Fibroblast of skin of right quadriceps (primary cell): Measurements from ENCODE around the gene FPGT.
"Not testable (repeated sequence)": the region's sequence is repeated elsewhere in the genome, so short reads cannot be mapped to it uniquely, and the experiment has no call there.

ENCODE experiments used
- DNase-seq: peaks from one replicate; pipeline ENCODE4 v3.0.0-alpha.2; 2013

The FPGT gene

DNA sequence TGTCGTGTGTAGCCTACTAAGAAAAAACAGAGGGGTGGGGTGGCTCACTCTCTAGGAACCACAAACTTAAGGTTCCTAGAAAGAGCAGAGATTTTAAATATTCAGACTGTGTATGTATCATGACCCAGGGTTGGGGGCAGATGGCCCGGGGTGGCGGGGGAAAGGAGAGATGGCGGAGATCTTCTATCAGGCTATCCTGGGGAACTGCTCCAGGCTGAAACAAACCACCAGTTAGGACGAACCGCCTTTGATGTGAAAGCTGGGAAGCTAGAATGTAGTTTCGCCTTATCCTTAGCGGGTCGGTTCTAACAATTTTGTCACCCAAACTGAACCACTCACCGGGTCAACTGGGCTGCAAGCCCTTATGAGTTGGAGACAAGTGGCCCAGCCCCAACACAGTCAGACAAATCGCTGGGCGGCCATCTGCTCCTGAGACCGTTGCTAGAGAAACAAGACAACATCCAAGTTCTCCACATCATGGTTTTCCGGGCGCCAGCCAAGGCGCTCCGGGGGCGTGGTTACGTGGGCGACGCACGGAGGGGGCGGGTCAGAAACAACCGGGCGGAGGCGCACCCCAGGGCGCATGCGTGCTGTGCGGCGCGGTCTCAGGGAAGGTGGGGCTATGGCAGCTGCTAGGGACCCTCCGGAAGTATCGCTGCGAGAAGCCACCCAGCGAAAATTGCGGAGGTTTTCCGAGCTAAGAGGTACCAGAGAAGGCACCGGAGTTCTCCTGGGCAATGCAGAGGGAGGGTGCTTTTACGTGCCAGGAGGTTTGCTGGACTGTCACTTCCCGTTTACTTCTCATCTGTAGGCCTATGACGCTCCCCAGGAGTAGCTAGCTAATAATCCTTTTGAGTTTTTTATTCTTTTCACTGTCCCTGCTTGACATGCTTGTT, at the start of gene FPGT, which contains the start of gene LRRIQ3:
Gene FPGT (plus strand): TSS at position 586 of the 896 bp plus-strand sequence. CDS start 37 bp downstream, at position 623.
Gene LRRIQ3 (minus strand): TSS at position 520 of the 896 bp plus-strand sequence. CDS start 14,492 bp downstream, outside the sequence.
- DNase-seq, result peak; percentile 93

- no peak for DNase-seq
Observed at GRCh38 chr1:74160046-74160445, 38.0 kb upstream of the FPGT start.

DNA sequence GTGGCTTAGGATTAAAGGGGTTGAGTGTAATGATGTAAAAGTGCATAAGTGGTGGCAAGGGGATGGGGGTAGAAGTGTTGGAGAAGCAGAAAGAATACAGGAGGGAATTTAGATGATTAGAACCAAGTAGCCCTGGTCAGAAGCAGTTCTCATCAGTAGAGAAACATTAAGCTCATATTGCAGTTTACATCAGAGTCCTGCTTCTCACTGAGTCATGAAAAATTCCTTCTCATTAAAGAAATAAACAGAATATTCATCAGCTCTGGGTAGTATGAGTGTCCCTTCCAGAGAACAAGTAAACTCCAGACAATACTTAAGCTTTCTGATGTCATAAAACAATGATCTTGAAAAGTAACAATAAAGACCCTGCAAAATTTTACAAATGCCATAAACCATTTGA, 36.5 kb upstream of the FPGT start:
- DNase-seq, result peak; percentile 1

DNA sequence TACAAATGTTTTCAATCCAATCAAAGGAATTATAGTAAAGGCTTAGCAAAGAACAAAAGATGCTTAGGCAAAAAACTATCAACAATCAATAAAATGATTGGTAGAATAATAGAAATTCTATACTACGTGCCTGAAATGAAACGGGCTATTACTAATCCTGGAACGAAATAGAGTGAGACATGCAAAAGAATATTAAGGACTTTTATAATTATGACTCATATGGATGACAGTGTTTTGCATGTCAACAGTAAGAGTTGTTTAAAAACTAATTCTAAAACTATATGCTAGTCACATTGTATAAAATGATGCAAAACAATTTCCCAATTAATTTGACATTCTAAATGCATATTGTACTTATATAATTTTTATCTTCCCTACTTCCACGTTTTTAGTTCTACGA, 35.7 kb upstream of the FPGT start:
- DNase-seq, result no peak

DNA sequence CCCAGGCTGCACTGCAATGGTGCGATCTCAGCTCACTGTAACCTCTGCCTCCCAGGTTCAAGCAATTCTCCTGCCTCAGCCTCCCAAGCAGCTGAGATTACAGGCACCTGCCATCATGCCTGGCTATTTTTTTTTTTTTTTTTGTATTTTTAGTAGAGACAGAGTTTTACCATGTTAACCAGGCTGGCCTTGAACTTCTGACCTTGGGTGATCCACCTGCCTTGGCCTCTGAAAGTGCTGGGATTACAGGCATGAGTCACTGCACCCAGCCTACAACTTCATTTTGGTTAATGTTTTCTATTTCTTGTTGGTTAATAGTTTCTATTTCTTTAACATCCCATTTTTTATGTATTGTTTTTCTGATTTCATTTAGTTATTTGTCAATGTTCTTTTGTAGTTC, 23.6 kb upstream of the FPGT start:
- not testable (repeated sequence) for DNase-seq

DNA sequence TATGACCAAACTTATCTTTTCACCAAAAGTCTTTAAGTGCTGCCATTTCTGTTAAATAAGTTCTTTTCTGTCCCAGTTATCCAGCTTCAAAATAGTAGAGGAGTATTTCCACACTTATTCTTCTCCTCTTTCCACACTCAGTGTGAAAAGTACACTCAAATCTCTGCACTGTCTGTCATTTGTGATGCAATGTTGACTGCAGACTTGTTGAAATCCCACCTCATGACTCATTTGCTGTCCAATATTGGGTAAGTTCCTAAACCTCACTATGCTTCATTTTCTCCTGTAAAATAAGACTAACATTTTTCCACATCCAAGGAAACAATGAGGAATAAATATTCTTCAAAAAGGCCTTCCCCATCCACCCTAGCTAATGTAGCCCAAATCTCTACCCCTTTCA, 17.6 kb upstream of the FPGT start:
- peak; percentile 15 for DNase-seq

GRCh38 chr1:74193908-74194307, 4.1 kb upstream of the FPGT start:
- DNase-seq, result peak; percentile 12

GRCh38 chr1:74195339-74195738, 2.7 kb upstream of the FPGT start:
- DNase-seq, result no peak

DNA sequence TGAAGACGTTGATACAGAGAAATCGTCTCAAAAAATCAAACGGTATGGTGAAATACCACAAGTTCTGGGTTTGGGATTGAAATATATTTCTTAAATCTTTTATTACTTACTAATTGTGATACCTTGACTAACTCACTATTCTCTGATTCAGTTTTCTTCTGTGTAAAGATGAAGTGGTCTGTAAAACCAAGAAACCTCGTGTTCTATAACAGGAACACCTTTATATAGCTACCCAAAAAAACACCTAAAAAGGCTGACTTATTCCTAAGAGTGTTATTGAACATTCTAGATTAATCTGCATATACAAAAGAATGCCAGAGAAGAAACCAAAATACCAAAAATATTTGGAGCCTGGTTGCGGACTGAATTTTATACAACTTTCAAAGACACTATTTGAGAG, 787 bp upstream of the FPGT start:
- DNase-seq, result no peak

GRCh38 chr1:74199504-74199903, 1.5 kb downstream of the FPGT start:
- DNase-seq, result no peak

DNA sequence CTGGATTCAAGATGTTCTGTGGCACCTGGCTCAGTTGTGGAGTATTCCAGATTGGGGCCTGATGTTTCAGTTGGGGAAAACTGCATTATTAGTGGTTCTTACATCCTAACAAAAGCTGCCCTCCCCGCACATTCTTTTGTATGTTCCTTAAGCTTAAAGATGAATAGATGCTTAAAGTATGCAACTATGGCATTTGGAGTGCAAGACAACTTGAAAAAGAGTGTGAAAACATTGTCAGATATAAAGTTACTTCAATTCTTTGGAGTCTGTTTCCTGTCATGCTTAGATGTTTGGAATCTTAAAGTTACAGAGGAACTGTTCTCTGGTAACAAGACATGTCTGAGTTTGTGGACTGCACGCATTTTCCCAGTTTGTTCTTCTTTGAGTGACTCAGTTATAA, 7.2 kb downstream of the FPGT start:
- peak; percentile 59 for DNase-seq

DNA sequence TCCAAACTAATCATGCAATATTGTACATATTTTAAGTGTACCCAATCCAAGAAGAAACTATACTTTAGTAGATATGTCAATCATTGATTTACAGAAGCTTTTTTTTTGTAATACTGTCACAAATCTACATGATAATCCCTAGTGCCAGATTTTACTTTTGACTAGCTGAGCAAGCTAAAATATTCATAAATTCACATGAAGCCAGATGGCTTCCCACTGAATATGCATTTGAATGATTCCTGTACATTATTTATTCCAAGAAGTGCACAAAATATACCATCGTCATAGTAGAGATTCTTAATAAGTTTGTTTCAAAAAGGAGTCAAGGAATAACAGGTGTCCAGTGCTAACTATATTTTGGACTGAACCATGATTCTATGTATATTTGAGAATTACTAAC, 17.2 kb downstream of the FPGT start:
- DNase-seq, result no peak

DNA sequence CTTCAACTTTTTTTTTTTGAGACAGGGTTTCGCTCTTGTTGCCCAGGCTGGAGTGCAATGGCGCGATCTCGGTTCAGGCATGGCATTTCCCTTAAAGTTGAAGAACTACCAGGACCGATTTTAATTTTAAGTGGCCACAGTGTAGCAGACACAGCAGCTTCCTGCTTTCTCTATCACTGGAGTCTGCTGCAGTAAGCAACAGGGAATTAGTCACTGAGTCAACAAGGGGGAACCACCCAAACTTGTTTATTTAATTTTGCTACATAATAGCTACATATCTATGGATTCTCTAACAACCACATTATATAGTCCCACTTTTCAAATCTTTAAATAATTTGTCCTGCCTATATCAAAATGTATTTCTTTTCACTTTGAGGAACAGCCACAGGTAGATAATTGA, 24.7 kb downstream of the FPGT start:
- no peak for DNase-seq

DNA sequence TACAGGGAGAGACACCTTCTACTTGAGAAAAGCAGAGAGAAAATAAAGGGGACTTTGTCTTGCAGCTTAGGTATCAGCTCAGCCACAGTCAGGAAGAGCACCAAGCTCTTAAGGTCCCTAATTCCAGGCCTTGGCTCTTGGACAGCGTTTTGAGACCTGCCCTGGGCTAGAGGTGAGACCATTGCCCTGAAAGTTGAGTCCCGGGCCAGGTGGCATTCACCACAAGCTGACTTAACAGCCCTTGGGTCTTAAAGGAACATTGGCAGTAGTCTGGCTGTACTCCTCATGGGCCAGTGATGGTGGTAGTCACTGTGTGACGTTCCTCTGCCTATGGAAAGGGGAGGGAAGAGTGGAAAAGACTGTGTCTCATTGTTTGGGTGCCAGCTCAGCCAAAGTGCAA, 25.4 kb downstream of the FPGT start:
- DNase-seq, result no peak

GRCh38 chr1:74235153-74235552, 37.1 kb downstream of the FPGT start, which contains the start of gene TNNI3K:
TSS of gene TNNI3K (plus strand) at chr1:74235387. CDS start at chr1:74235452, 65 bp downstream.
- no peak for DNase-seq

GRCh38 chr1:74236440-74236839, 38.4 kb downstream of the FPGT start:
- DNase-seq, result no peak

DNA sequence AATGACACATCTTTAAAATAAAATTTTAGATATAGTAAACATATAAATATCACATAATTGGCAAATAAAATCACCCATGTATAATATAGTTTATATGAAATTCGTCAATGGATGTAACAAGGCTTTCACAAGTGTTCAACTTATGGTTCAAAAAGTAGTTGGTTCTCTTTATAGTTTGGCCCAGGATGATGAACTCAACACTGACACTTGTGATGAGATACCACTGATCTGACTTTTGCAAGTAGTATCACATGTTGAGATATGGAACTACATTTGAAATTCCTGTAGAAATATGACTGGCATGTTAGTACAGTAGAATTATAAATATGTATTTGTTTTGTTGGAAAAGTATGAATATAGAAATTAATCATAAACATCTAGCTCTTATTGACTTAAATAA, 39.0 kb downstream of the FPGT start:
- no peak for DNase-seq

GRCh38 chr1:74237787-74238186, 39.7 kb downstream of the FPGT start:
- DNase-seq, result no peak

GRCh38 chr1:74245168-74245772, 47.2 kb downstream of the FPGT start:
- no peak for DNase-seq

- no peak for DNase-seq
Observed at GRCh38 chr1:74246315-74246714, 48.3 kb downstream of the FPGT start.

- DNase-seq, result no peak
Observed at GRCh38 chr1:74247881-74248528, 50.0 kb downstream of the FPGT start.

DNA sequence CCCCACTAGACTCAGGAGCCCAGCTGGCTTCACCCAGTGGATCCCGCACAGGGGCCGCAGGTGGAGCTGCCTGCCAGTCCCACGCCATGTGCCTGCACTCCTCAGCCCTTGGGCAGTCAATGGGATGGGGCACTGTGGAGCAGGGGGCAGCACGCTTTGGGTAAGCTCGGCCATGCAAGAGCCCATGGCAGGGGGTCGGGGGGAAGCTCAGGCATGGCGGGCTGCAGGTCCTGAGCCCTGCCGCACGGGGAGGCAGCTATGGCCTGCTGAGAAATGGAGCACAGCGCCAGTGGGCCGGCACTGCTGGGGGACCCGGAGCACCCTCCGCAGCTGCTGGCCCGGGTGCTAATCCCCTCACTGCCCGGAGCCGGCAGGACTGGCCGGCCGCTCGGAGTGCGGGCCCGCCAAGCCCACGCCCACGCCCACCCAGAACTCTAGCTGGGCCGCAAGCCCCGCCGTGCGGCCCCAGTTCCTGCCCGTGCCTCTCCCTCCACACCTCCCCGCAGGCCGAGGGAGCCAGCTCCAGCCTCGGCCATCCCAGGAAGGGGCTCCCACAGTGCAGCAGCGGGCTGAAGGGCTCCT, 55.3 kb downstream of the FPGT start:
- DNase-seq, result not testable (repeated sequence)
